ENCODE measurements around the gene GATAD2B.

DNA sequence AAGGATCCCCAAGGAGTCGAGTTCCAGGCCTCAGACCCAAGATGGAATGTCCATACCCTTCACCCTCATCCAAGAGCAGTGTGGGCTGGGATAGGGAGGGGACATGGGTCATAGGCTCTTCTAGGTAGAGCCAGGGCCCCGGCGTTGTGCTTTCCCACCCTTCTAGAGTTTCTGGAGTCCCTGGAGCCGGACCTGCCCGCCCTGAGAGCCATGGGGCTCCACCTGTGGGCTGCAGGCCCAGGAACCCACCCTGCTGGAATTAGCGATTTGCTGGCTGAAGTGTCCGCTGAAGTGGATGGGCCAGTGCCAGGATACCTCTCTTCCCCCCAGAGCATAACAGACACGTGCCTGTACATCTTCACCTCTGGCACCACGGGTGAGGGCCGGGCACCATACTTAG, 146.4 kb downstream of the GATAD2B start:
- TF ChIP-seq POLR2A (IDR thresholded peaks at IDR 0.05): no peak
- TF ChIP-seq, protein P1, sequence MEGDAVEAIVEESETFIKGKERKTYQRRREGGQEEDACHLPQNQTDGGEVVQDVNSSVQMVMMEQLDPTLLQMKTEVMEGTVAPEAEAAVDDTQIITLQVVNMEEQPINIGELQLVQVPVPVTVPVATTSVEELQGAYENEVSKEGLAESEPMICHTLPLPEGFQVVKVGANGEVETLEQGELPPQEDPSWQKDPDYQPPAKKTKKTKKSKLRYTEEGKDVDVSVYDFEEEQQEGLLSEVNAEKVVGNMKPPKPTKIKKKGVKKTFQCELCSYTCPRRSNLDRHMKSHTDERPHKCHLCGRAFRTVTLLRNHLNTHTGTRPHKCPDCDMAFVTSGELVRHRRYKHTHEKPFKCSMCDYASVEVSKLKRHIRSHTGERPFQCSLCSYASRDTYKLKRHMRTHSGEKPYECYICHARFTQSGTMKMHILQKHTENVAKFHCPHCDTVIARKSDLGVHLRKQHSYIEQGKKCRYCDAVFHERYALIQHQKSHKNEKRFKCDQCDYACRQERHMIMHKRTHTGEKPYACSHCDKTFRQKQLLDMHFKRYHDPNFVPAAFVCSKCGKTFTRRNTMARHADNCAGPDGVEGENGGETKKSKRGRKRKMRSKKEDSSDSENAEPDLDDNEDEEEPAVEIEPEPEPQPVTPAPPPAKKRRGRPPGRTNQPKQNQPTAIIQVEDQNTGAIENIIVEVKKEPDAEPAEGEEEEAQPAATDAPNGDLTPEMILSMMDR (IDR thresholded peaks at IDR 0.05): no peak

Measured in thyroid gland (tissue), 4 donors.